ENCODE results near the gene VWA3A.

DNA sequence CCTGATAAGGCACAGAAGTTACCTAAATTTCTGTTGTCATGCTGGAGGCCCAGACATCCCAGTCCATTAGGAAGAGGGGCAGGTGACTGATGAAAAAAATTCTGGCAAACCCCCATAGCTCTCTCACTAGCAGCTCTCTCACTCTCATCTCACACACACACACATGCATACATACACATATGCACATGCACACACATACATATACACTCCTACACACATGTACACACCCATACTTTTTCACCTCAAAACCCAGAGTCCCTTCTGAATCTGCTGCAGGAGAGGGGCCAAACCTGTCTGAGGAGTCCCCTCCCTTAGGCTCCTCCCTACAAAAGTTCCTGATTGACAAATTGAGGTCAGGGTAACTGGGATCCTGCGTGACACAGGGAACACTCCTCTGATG is 47.4 kb downstream of the VWA3A start:
- TF ChIP-seq CTCF (IDR thresholded peaks at IDR 0.05; ENCODE audit: insufficient read depth, low read length), result no peak
- no peak for TF ChIP-seq REST (IDR thresholded peaks at IDR 0.05; ENCODE audit: insufficient replicate concordance, low read depth)
- no peak for TF ChIP-seq GABPA (IDR thresholded peaks at IDR 0.05; ENCODE audit: low read depth)
- TF ChIP-seq POLR2AphosphoS5 (IDR thresholded peaks at IDR 0.05; ENCODE audit: low read depth), result no peak

Measured in HL-60 (cell line).